NCI-H2227 treated with DMSO at 0.1 percent for 48 hours (cell line): ENCODE results near the gene EML6.

ENCODE experiments used
- DNase-seq: peaks from one replicate; lab custom pipeline; 2025; lab: John Stamatoyannopoulos, UW

EML6 gene

DNA sequence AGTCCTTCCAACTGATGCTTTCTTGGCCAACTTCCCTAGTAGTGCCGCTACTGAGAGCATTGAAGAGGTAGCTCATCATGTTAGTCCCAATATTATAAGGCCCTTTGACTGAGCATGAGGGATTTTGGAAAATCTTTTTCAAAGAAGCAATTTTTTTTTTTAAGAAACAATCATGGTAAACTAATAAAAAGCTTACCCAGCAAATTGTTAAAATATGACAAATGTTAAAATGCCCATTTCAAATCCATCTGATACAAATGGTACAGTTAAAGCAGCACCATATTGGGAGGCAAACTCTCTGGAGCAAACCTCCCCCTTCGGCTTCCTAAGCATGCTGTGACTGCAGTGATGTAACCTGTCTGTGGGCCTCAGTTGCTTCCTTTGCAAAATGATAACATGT, 191.2 kb downstream of the EML6 start:
- no peak for DNase-seq

DNA sequence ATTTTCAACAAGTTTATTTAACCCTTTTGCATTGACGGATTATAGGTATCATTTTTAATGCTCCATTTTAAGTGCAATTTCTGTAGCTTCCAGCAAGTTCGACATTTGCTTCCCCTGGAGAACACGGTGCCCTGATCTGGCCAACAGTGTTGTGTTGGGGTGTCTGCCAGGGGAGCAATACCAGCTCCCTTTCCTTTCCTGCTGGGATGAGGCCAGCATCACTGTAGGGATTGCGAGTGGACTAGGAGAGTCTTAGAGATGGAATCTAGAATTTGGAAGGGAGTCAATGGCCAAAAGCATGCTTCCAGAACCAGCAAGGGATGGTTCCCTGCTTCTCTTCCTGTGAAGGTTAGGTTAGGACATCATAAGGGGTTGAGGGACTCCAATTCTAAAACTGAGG, 191.6 kb downstream of the EML6 start:
- no peak for DNase-seq

DNA sequence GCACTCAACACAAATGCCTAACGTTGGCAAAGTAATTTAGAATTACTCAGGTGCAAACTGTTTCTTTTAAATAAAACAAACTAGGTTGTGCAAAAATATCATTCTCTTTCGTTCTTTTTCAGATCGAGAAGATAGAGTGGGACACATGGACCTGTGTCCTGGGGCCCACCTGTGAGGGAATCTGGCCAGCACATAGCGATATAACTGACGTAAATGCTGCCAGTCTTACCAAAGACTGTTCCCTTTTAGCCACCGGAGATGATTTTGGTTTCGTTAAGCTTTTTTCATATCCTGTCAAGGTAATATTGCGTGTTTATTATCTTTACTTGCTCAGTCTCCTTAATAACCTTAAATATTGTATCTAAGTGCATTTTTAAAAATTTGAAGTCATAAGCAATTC, 193.2 kb downstream of the EML6 start:
- no peak for DNase-seq

DNA sequence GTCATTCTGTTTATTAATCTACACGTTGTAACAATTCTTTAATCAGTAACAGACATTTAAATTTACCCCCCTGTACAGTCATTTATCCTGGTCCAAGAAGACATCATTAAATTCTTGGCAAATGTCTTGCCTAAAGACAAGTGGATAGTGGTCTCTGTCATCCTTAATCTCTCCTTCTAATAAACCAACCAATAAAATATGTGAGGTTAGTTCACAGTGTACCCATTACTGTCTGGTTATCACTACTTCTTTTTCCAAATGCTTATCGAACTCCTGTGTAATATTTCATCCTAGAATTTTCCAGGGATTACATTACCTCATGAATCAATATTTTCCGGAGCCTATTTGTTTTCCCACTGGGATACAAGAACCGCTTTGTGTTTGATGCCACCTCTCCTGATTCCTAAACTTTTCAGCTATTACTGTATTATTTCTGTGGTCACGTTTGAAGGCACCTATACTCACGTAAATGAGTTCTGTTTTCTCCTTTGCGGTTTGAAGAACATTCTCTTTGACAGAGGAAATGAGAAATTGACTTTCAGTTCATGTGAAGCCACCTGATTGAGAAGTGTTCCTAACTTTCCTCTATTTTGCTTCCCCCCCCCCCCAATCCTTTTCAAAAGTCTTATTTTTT, 195.3 kb downstream of the EML6 start:
- DNase-seq = no peak

DNA sequence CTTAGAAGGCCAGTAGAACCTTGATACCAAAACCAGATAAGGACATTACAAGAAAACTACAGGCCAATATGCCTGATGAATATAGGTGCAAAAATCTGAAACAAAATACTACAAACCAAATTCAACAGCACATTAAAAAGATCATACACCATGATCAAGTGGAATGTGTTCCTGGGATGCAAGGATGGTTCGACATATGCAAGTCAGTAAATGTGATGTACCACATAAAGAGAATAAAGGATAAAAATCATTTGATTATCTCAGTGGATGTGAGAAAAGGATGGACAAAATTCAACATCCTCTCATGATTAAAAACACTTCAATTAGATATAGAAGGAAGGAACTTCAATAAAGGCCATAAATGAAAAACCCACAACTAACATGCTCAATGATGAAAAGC, 197.2 kb downstream of the EML6 start:
- DNase-seq = no peak

DNA sequence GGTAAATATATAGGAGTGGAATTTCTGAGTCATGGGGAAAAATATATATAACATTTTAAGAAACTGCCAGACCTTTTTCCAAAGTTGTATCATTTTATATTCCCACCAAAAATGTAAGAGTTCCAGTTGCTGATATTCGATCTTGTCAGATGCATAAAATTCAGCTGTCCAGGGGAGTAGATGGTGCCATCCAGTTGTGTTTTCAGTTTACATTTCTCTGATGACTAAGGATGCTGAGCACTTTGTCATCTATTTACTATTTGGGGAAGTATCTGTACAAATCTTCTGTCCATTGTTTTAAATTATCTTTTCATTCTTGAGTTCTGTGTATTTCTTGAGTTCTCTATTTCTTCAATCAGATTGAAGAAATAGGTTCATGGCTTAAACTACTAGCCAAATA, 200.7 kb downstream of the EML6 start:
- no peak for DNase-seq

DNA sequence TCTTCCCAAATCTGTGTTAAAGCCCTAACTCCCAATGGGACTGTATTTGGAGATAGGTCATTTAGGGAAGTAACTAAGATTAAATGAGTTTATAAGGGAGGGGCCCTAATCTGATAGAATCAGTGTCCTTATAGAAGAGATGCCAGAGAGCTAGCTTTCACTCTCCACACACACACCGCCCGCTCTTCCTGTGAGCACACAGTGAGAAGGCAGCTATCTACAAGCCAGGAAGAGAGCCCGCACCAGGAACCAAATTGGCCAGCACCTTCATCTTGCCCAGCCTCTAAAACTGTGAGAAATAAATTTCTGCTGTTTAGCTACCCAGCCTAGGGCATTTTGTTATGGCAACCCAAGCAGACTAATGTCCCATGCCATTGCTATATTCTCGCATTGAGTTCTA, 201.6 kb downstream of the EML6 start:
- DNase-seq = no peak

DNA sequence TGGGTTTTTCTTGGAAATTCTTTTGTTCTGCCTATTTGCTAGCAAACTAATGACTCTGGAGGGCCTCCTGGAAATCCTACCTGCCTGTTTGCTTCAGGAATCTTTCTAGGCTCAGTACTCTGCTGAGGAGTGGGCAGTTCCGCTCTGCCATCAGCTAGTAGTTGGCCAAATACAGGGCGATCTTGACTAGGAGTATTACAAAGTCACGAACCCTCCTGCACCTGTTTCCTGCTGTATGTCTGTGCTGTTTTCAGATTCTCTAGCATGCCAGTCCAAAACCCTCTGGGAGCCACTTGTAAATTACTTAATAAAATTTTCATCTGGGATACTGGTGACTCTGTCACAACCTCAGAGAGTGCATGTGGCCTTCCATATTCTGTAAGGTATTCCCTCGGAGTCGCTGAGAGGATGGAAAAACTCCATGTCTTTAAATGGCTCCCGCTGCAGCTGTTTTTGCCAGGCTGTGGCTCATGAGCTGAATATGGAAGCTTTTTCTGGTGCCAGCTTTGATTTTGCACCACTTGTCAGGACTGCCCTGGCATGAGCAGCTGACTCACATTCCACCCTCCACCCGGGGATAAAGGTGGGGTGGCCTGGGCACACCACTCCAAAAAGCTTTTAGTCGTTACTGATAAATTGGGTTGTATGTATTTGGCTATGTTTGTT, 203.8 kb downstream of the EML6 start:
- no peak for DNase-seq

DNA sequence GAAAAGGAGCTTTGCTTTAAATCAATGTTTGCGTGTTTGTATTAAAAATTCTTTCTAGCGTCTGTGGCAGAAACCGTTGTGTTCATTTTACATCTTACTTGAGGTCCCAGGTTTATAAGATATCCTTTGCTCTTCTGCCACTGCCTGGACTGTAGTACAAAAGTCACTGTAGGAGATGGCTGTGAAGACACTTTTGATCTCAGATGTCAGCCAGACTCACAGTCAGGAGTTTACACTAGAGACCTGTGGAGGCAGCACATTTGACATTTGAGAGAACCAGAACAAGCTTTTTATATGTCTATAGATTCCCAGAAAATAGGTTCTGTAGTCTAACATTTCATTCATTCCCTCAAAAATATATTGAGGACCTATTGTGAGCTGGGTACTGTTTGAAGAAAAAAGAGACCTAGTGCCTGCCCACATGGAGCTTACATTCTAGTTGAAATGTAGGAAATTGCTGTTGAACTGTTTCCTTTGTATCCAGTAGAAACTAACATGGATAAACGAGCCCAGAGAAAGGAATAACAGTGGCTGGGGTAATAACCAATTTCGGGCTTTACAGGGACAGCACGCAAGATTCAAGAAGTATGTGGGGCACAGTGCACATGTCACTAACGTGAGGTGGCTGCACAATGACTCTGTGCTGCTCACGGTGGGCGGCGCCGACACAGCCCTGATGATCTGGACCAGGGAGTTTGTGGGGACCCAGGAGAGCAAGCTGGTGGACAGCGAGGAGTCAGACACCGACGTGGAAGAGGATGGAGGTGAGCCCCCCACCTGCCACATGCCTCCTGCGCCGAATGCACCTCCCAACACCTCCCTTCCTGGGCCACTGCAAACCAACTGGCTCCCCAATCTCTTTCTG, 204.5 kb downstream of the EML6 start:
- no peak for DNase-seq

DNA sequence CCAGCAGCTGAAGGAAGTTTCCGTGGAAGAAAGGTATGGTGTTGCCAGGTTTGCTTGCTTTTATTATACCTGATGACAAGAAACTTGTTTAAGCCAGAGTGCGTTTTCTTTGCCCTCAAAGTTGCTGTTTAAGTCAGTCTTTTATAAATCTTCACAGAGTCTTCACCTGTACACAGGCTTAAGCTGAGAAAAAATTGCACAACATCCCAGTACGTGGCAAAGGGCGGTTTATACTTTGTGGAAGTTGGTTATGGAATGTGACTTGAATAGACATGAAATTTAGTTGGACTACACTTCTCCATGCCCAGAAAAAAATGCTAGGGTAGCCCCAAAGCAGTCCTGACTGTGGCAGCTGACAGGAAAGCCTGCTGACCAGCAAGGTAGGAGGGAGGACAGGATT, 205.3 kb downstream of the EML6 start:
- no peak for DNase-seq

DNA sequence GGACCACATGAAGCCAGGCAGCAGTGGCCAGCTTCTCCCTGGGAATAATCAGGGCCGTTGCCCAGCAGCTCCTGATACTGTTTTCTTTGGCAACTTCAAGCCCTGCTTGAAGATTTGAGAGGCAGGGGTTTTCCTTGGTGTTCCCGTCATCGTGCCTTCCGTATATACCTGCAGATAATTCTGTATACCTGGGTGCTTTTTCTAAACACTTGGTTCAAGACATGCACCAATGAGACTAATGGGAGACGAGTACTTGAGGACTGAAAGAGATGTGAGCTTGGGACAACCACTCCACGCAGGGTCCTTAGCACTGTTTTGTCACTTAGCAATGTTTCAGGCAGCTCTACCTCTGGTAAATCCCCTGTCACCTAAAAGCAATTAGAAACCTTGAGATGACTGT, 208.0 kb downstream of the EML6 start:
- DNase-seq = no peak

DNA sequence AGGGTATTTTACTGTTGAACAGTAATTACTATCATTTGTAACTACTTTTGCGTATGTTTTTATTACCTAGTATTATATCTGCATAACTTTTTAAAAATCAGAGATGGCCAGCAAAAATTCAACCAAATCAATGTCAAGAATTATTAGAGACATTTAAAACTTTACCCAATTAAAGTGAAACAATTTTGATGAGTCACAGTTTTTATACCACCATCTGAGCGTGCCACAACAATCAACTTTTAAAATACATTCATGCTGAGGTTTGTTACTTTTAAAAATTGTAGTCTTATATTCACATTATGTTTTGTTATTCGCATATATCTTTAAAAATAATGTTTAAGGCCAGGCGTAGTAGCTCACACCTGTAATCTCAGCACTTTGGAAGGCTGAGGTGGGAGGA, 211.9 kb downstream of the EML6 start:
- no peak for DNase-seq

DNA sequence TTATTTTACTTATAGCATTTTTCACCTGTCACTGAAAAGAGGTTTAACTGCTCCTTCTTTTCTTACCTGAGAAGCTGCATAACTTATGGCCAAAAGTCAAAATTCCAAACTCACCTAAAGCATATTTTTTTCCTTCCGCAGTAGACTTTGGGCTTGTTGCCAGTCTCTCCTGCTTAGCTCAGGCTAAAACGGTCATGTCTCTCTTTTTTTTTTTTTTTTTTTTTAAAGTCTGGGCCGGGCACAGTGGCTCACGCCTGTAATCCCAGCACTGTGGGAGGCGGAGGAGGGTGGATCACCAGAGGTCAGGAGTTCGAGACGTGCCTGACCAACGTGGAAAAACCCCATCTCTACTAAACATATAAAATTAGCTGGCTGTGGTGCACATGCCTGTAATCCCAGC, 213.3 kb downstream of the EML6 start:
- no peak for DNase-seq

DNA sequence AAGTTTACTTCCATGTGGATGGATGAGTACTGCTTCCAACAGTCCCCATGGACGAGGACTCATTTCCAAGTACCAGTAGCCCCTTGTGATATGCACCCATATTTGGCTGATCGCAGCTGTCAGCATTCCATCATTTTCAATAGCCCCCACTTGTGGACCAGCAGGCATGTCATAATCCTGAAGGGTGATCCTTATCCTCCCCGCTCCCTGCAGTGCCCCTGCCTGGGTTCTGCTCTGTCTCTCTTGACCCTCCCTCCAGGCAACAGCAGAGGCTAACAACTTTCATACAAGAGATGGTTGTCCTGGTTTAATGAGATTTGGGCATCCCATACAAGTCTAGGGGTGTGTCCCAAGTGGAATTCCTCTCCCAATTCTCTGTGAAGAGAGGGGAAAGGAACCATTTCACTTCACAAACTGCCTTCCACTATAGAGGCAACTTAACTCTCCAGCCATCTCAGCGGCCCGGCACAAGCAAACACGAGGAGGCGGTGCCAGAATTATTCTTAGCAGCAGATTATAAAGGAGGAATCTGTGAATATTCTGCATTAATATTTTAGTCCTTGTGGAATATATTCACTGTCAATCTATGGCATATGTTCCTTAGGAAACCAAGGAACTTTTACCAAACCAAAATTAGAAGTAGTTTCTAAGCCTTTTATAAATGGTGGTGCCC, 216.1 kb downstream of the EML6 start:
- no peak for DNase-seq

DNA sequence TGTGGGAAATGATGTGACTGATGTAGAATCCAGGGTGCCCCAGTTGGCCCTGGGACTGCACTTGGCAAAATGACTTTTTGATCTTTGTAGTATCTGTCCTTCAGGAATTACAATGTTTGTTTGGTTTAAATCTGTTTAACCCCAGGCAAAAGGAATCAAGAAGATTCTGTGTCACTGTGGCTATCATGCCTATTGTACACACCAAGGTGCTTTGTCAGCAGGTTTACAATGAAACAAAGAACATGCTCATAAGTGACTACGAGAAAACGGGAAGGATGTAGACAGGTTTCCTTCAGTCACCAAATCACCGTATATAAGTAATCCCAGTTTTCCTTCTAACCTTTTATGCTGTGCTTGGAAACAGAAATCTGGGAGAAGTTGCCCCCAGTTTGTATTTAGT, 217.3 kb downstream of the EML6 start:
- DNase-seq = no peak

DNA sequence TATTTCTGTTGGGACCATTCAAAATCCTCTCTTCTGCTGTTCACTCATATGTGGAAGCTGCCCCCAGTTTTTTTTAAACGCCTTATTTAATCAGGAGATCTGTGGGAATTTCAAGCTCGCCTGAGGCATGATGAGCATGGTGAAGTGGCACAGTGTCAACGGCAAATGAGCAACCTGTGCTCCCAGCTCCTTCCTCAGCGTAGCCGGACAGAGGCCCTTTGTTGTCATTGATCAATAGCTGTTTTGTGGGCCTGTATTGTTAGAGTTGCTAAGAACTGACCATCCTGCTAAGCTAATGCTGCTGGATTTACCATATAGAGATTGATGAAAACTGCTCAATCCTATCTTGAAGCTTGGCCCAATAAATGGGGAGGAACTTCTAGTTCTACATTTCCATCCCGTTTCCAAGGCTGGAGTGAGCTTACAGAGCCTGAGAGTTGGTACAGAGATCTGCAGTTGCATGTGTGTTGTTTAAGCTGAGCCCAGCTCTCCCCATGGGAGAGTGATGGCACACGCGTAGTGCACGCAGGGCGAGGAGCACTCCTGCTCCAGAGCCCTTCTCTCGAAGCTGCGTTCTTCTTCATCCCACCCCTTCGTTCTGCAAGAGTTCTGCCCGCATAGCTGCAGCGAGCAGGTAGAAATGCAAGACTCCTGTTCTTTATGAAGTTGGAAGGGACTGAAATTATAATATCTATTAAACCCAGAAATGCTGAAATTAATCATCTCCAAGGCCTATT, 218.0 kb downstream of the EML6 start:
- DNase-seq = no peak

DNA sequence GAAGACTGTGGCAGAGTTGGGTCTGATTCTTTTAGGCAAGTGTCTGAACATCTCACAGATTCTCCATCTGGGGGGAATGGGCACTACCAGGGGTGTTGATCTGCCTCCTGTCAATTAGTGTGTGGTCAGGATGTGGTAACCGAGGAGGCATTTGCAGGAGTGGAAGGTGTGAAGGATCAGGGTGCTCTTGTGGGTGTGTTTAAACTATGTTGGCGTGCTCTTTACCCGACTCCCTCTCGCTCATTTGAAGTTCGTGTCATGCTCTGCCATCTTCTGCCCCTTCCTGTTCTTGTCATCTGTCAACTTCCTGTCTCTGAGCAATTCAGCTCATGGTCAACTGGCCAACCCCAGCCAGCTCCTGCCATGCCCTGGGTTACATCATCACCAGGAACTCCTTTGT, 218.9 kb downstream of the EML6 start:
- DNase-seq = no peak

DNA sequence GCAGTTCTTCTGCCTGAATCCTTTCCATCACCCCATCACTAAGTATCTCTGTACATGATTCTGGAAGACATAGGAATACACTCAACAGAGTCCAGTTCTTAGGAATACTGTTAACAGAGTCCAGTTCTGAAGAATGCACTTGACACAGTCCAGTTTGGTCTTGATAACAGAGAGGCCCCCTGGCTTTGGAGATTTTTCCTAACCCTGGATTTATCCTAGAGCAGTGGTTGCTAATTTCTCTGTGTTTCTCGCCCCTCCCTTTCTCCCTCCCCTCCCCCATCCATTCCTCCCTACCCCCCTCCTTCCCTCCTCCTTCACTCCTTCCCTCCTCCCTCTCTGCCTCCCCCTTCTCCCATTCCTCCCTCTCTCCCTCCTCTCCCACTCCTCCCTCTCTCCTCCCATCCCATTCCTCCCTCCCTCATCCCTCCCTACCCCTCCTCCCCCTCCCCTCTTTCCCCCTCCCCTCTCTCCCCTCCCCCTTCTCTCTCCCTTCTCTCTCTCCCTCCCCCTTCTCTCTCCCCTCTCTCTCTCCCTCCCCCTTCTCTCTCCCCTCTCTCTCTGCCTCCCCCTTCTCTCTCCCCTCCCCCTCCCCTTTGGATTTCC, 221.4 kb downstream of the EML6 start:
- DNase-seq = no peak

DNA sequence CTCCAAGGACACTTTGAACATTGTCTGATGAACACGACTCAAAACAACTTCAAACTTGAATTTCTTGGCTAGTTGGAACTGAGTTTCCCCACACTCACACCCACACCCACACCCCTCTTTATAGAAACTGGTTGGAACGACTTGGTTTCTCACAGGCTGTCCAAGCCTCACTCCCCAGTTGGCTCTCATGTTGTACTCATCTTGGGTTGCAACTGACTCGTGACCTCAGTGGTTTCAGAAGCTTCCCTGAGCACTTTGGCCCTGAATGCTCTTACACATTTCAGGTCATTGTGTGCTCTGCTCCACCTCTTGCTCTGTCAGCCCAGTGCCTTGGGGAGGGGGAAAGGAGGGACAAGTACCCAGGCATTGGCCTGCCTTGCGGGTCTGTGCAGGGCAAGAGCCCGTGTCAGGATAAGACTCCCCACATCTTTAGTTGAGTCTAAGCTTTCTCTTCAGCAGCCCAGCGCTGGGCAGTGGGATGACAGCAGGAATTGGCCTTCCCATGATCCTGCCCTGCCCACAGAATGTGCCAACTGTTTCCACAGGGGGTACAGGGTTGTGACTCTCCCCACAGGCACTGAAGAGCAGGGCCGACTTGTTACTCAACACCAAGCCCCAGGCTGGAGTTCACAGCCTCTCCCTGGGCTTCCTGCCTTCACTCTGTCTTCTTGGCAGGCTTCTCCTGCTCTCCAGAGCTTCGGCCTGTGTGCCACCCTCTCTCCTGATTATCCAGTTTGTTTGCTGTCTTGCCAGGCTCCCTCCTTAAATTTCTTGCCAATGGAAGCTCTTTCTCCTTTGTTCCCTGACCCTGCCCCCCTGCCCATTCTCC, 222.1 kb downstream of the EML6 start:
- no peak for DNase-seq

DNA sequence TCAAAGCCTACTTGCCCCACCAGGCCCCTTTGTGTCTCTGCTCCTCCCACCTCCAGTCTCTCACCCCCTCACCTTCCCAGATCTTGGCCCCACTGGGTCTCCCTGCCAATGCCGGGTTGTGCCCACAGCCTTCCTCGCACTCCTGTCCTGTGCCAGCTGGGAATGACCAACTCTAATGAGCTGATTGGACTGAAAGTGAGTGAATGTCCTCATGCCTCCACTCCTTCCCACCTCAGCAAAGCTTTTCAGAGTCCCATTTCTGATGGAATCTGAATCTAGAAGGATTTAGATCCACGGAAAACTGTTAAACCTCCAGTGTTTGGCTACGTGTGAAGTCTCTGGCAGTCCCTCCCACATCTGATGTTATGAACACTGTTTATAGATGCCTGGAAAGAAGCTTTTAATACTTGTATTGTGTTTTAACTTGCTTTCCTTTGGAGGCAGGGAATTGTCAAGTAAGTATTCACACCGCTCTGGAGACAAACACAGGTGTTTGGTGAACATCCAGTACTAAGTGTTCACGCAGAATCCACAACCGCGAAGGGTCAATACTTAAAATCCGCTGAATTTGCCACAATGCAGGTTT, 222.9 kb downstream of the EML6 start:
- no peak for DNase-seq
